Left forelimb (tissue), 1 donor: ENCODE data around the gene ACSM2B.
"Not testable (repeated sequence)": the region's sequence is repeated elsewhere in the genome, so short reads cannot be mapped to it uniquely, and the experiment has no call there.

Source experiments
- DNase-seq: peaks from one replicate; pipeline ENCODE4 v3.0.0-alpha.2; 2018; ENCODE audit warnings: low spot score

Gene ACSM2B

GRCh38 chr16:20595694-20596093 lies 19.5 kb upstream of the ACSM2B start:
- DNase-seq, result not testable (repeated sequence)

GRCh38 chr16:20595068-20595467 lies 18.9 kb upstream of the ACSM2B start:
- DNase-seq, result not testable (repeated sequence)

- not testable (repeated sequence) for DNase-seq
These were observed 16.6 kb upstream of the ACSM2B start for GRCh38 chr16:20592780-20593179.

- not testable (repeated sequence) for DNase-seq
These were observed 13.3 kb upstream of the ACSM2B start for GRCh38 chr16:20589486-20589885.

- not testable (repeated sequence) for DNase-seq
These were observed 11.5 kb upstream of the ACSM2B start for GRCh38 chr16:20587645-20588074.

- not testable (repeated sequence) for DNase-seq
These were observed 10.5 kb upstream of the ACSM2B start for GRCh38 chr16:20586716-20587115.

GRCh38 chr16:20586112-20586511 lies 9.9 kb upstream of the ACSM2B start:
- DNase-seq, result not testable (repeated sequence)

- not testable (repeated sequence) for DNase-seq
These were observed 4.5 kb upstream of the ACSM2B start for GRCh38 chr16:20580487-20581259.

GRCh38 chr16:20578091-20578490 lies 1.9 kb upstream of the ACSM2B start:
- not testable (repeated sequence) for DNase-seq

- DNase-seq, result not testable (repeated sequence)
These were observed 7.0 kb downstream of the ACSM2B start for GRCh38 chr16:20569117-20569651.

- DNase-seq, result no peak
These were observed 7.8 kb downstream of the ACSM2B start for GRCh38 chr16:20568404-20568803.

GRCh38 chr16:20566864-20567263 lies 9.3 kb downstream of the ACSM2B start:
- DNase-seq, result no peak

- DNase-seq, result not testable (repeated sequence)
These were observed 10.8 kb downstream of the ACSM2B start for GRCh38 chr16:20565334-20565733.

- not testable (repeated sequence) for DNase-seq
These were observed 11.9 kb downstream of the ACSM2B start for GRCh38 chr16:20564218-20564617.

GRCh38 chr16:20555628-20556027 lies 20.5 kb downstream of the ACSM2B start:
- not testable (repeated sequence) for DNase-seq

GRCh38 chr16:20554689-20555088 lies 21.5 kb downstream of the ACSM2B start:
- not testable (repeated sequence) for DNase-seq

- not testable (repeated sequence) for DNase-seq
These were observed 22.7 kb downstream of the ACSM2B start for GRCh38 chr16:20553493-20553892.

GRCh38 chr16:20546951-20547350 lies 29.2 kb downstream of the ACSM2B start:
- DNase-seq, result not testable (repeated sequence)

- DNase-seq, result not testable (repeated sequence)
These were observed 29.8 kb downstream of the ACSM2B start for GRCh38 chr16:20546278-20546853.

- DNase-seq, result not testable (repeated sequence)
These were observed 35.4 kb downstream of the ACSM2B start for GRCh38 chr16:20540603-20541316.

- no peak for DNase-seq
These were observed 37.5 kb downstream of the ACSM2B start for GRCh38 chr16:20538687-20539086.

GRCh38 chr16:20538181-20538580 lies 38.0 kb downstream of the ACSM2B start:
- no peak for DNase-seq
